NCI-H2196 treated with DMSO at 0.1 percent for 48 hours (cell line): Measurements from ENCODE around the gene CNPPD1.

Source experiments
- DNase-seq: peaks from one replicate; lab custom pipeline; 2025; ENCODE audit not compliant: unreplicated experiment; lab: John Stamatoyannopoulos, UW

The CNPPD1 gene

GRCh38 chr2:219181531-219181930 lies 4.8 kb upstream of the CNPPD1 start:
- DNase-seq = no peak

GRCh38 chr2:219180961-219181360 lies 4.2 kb upstream of the CNPPD1 start:
- DNase-seq = no peak

GRCh38 chr2:219179601-219180465 lies 3.1 kb upstream of the CNPPD1 start:
- no peak for DNase-seq

- DNase-seq = no peak
Measured at GRCh38 chr2:219178377-219179175, 1.9 kb upstream of the CNPPD1 start.

- peak; percentile 77 for DNase-seq
Measured at GRCh38 chr2:219177552-219178376, 1.0 kb upstream of the CNPPD1 start, which contains the start of gene RETREG2. TSS of gene RETREG2 (plus strand) at chr2:219178275. CDS start at chr2:219178353, 78 bp downstream.

- no peak for DNase-seq
Measured at GRCh38 chr2:219175928-219176817, 552 bp downstream of the CNPPD1 start.

- DNase-seq = no peak
Measured at GRCh38 chr2:219175486-219175885, 1.2 kb downstream of the CNPPD1 start.

- no peak for DNase-seq
Measured at GRCh38 chr2:219174801-219175200, 1.9 kb downstream of the CNPPD1 start.

GRCh38 chr2:219174146-219174545 lies 2.6 kb downstream of the CNPPD1 start:
- DNase-seq = no peak

GRCh38 chr2:219173176-219173575 lies 3.5 kb downstream of the CNPPD1 start:
- no peak for DNase-seq

GRCh38 chr2:219172231-219173154 lies 4.2 kb downstream of the CNPPD1 start:
- no peak for DNase-seq

GRCh38 chr2:219171231-219171651 lies 5.5 kb downstream of the CNPPD1 start:
- DNase-seq = no peak

- no peak for DNase-seq
Measured at GRCh38 chr2:219169930-219170654, 6.6 kb downstream of the CNPPD1 start, which contains the start of gene SLC23A3. TSS of gene SLC23A3 (minus strand) at chr2:219170029. CDS start at chr2:219169984, 45 bp downstream.

- no peak for DNase-seq
Measured at GRCh38 chr2:219168932-219169331, 7.8 kb downstream of the CNPPD1 start.

- no peak for DNase-seq
Measured at GRCh38 chr2:219168526-219168925, 8.2 kb downstream of the CNPPD1 start.

- no peak for DNase-seq
Measured at GRCh38 chr2:219167997-219168396, 8.7 kb downstream of the CNPPD1 start.

- DNase-seq = no peak
Measured at GRCh38 chr2:219165058-219165911, 11.4 kb downstream of the CNPPD1 start.
